GM18526 (cell line): ENCODE measurements around the gene SYT1.

Source experiments
- POLR2A ChIP-seq: IDR thresholded peaks from 3 replicates; pipeline ENCODE4 v1.6.1; 2011; ENCODE audit not compliant: insufficient read length; ENCODE audit errors: extremely low read depth

The SYT1 gene

GRCh38 chr12:79295572-79295971 lies 431.0 kb downstream of the SYT1 start:
- TF ChIP-seq POLR2A: no peak

GRCh38 chr12:79296133-79296532 lies 431.6 kb downstream of the SYT1 start:
- TF ChIP-seq POLR2A: no peak

- no peak for TF ChIP-seq POLR2A
These were observed 432.3 kb downstream of the SYT1 start for GRCh38 chr12:79296871-79297270.

GRCh38 chr12:79298506-79298905 lies 433.9 kb downstream of the SYT1 start:
- no peak for TF ChIP-seq POLR2A

- TF ChIP-seq POLR2A: no peak
These were observed 435.0 kb downstream of the SYT1 start for GRCh38 chr12:79299447-79300198.

GRCh38 chr12:79300199-79300568 lies 435.6 kb downstream of the SYT1 start:
- TF ChIP-seq POLR2A: no peak

GRCh38 chr12:79301181-79301580 lies 436.6 kb downstream of the SYT1 start:
- no peak for TF ChIP-seq POLR2A

GRCh38 chr12:79302162-79302814 lies 437.7 kb downstream of the SYT1 start:
- TF ChIP-seq POLR2A: no peak

GRCh38 chr12:79307340-79307739 lies 442.8 kb downstream of the SYT1 start:
- no peak for TF ChIP-seq POLR2A

GRCh38 chr12:79309039-79309438 lies 444.5 kb downstream of the SYT1 start:
- TF ChIP-seq POLR2A: no peak

- TF ChIP-seq POLR2A: no peak
These were observed 452.7 kb downstream of the SYT1 start for GRCh38 chr12:79317179-79317847.

GRCh38 chr12:79322905-79323304 lies 458.3 kb downstream of the SYT1 start:
- no peak for TF ChIP-seq POLR2A

GRCh38 chr12:79324571-79324970 lies 460.0 kb downstream of the SYT1 start:
- no peak for TF ChIP-seq POLR2A

- TF ChIP-seq POLR2A: no peak
These were observed 461.6 kb downstream of the SYT1 start for GRCh38 chr12:79326222-79326621.

- TF ChIP-seq POLR2A: no peak
These were observed 462.1 kb downstream of the SYT1 start for GRCh38 chr12:79326663-79327062.

- TF ChIP-seq POLR2A: no peak
These were observed 462.9 kb downstream of the SYT1 start for GRCh38 chr12:79327465-79327864.
